Erythroblast (primary cell): Measurements from ENCODE around the gene TBC1D24.
"Not testable (repeated sequence)": the region's sequence is repeated elsewhere in the genome, so short reads cannot be mapped to it uniquely, and the experiment has no call there.

Experiments
- GATA1 ChIP-seq: IDR thresholded peaks from 2 replicates; pipeline ENCODE4 v1.6.1; 2011; ENCODE audit warnings: low read depth, mild to moderate bottlenecking, control low read depth, low read length, moderate library complexity
- POLR2A ChIP-seq: IDR thresholded peaks from 2 replicates; pipeline ENCODE4 v1.6.1; 2011; ENCODE audit warnings: mild to moderate bottlenecking, low read length

GRCh38 chr16:2539845-2540458 lies 65.0 kb downstream of the TBC1D24 start:
- TF ChIP-seq POLR2A, GATA1: not testable (repeated sequence)
